Ureter (tissue), 1 donor: ENCODE results near the gene MIA2. TPM values are rescaled to one million over a fixed set of nuclear protein-coding genes. Genes with fewer than 3 reads are reported as not detected.

Experiments used
- DNase-seq: peaks from one replicate; pipeline ENCODE4 v3.0.0-alpha.2; 2020; ENCODE audit warnings: low spot score
- total RNA-seq: library from RNA; stranded (reverse); gene quantifications from one replicate; pipeline ENCODE4 v1.2.4, GENCODE V29; 2023
- donor health status: DM: yes; HTN: yes; CAD: no.

Gene MIA2
- total RNA-seq, 1 donor from 2014 or later, result 29.5 TPM

DNA sequence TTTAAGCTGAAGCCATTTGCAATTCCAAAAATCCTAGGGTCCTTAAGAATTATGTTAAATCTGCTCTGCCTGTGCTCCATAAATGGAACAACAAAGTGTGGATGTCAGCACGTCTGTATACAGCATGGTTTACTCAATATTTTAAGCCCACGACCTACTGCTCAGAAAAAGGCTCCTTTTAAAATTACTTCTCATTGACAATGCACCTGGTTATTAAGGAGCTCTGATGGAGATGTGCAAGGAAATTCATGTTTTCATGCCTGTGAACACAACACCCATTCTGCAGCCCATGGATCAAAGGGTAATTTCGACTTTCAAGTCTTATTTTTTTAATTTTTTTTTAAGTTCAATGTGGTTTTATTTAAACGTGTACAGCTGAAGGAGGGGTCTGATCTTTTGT lies 150.5 kb downstream of the MIA2 start:
- no peak for DNase-seq

DNA sequence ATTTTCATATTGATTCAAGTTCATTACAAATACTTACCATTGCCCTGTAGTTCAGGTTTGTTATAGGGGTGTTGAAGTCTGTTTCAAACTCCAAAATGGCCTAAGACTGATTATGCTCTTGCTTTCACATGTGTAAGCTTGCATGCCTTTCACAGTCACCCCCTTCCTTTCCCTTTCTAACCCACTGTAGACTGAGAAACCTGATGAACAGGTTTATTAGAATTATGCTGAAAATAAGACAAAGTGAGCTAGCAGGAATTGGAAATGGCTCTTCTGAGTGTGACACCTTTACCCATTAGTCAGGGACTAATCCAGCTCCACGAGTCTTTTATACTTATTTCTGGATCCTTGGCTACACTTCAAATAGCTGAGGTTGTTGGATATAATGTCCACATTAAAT lies 159.6 kb downstream of the MIA2 start:
- DNase-seq, result no peak

DNA sequence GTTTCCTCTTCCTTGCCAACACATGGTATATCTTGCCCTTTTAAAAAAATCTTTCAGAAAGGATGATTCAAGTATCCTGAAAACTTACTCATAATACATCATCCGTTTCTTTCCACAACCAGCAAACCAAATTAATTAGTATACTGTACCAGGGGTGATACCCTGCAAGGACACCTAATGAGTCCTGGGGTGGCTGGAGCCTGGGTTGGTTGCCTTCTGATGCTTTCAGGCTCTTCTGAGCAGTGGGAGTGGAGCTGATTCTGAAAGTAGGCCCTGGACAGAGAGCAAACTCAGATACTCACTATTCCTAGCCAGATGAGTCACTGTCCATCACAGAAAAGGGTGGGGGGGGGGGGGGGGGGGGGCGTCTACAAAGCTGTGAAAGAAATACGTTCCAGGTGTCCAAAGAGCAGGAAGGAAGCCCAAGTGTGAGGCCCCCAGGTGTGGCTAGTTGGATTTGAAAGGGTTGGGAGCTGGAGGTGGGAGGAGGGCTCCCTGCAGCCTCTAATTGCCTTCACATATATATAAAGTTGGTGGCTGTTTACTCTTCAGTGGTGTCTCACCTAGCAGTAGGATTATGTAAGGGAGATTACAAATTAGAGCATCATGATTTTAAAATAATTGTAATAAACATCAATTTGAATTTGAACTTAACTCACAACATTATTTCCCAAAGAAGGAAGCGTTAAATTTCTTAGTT lies 162.0 kb downstream of the MIA2 start:
- DNase-seq, result no peak

DNA sequence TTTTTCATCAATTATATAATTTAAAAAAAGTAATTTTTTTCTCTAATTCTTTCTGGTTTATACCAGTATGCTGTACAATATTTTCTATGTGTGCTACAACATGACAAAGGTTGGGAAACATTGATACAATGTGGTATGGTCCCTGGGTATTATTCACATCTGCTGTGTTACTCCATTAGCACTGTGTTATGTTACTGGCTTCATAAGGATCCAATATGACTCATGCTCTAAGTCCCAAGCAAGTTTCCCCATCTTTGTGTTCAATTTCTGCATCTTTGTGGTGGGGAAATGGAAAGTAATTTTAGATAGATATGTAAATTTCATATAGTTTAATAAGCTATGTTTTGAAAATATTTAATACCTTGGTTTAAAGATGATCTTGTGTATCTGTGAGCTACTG lies 162.7 kb downstream of the MIA2 start:
- DNase-seq, result no peak

DNA sequence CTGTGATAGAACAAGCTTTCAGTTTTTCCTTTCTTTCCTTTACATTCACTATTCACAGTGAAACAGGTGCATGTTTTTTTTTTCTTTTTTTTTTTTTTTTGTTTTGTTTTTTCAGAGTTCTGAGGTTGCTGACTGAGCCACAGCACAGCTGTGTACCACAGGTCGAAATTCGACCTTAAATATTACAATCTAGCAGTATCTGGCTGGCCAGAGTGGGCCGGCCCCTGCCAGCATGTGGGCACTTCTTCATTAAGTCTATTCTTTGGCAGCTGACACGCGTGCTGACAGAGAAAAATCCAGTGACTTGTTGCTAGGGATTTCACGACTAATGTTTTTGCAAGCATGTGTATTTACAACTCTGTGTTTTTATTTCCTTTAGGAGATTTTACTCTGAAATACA lies 164.7 kb downstream of the MIA2 start:
- DNase-seq, result no peak

DNA sequence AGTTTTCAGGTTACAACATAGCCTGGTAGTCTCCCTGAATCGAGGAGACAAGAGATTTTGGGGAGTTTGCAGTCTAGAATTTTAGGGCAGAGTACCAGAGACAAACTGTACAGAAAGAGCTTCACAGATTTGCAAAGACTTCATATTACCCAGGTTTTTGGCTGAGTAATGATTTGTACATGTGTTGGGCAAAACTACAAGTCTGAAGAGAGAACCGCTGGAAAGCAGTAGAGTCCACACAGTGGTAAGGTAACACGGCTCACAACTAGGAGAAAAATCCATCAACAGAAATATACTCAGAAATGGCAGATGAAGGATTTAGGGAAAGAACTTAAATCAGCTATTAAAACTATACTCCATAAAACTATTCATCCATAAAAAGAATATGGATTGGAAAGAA lies 172.8 kb downstream of the MIA2 start:
- DNase-seq, result no peak

DNA sequence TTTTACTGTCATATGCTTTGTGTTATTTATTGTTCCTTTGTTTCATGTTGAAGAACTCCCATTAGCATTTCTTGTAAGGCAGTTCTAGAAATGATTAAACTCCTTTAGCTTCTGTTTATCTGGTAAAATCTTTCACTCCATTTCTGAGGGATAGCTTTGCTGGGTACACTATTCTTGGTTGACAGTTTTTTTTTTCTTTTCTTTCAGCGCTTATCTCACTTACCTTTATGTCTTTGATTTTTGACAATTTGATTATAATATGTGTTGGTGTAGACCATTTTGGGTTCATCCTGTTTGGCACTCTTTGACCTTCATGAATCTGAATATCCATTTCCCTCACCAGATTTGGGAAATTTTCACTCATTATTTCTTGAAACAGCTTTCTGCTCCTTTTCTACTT lies 182.4 kb downstream of the MIA2 start:
- DNase-seq, result no peak

DNA sequence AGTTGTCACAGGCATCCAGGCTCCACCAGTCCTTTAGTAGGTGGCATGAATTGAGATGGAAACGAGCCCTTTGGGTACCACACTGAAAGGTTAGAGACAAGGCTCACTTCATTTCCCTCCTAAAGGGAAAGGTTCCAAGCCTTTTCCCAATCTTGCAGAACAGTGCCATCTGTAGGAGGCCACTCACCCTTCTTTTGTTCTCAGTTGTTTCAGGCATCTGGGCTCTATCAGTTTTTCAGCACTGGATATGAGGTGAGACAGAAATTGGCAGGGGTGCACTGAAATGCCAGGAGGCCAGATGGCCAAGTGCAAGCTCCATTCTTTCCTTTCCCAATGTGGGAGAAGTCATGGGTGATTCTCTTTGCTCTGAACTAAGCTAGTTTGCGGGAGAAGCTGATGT lies 183.3 kb downstream of the MIA2 start:
- no peak for DNase-seq

DNA sequence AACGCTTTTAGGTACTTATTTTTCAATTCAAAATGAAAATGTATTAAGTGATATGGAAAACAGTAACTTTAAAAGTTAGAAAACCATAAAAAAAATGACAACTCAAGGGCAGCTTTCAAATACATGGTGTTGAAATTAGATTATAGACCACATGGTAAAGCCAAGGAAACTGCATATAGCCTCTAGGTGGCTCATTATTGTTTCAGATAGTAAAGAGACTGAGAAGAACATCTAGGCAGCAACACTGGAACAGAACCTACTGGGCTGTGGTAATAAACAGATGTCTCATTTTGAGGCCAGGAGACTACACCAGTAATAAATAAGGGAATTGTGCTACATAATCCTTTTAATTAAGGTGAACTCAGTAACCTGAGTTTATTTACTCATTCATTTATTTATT lies 185.6 kb downstream of the MIA2 start:
- no peak for DNase-seq

DNA sequence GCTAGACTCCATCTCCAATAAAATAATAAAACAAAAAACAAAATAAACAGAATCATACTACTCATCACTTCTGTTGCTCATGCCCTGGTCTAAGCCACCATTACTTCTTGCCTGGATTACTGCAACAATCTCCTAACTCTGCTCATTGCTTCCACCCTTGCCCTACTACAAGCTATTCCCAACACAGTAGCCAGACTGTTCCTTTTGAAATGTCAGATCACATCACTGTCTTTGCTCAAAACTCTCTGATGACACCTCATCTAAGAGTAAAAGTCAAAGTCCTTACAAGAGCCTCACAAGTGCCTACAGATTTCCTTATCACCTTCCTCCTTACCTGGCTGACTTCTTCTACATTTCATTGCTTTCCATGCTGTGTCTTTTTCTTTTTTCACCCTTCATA lies 188.5 kb downstream of the MIA2 start:
- no peak for DNase-seq

DNA sequence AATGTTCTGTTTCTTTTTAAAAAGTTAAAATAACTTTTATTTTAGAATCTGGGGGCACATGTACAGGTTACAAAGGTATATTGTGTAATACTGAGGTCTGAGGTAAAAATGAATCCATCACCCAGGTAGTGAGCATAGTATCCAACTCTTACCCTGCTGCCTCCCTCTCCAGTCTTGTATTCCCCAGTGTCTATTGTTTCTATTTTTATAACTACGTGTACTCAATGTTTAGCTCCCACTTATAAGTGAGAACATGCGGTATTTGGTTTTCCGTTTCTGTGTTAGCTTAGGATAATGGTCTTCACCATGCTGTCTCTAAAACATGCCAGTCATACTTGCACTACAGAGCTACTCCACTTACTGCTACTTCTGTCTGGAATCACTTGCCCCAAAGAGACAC lies 190.1 kb downstream of the MIA2 start:
- DNase-seq, result no peak

DNA sequence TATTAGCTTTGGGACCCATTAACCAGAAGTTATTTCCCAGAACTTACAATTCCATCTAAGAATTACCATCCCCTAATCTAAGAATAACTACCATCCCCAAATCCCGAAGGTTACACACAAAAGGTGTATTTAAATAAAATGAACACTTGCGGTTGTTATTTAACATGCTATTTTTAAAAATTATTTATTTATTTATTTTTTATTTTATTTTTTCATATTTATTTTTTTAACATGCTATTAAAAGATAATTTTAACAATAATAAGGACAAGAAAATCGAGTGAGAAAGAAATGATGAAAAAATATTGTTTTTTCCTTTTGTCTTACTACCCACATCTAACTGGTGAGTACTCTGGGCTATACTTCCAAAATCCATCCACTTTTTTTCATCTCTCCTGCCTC lies 192.2 kb downstream of the MIA2 start:
- DNase-seq, result no peak

DNA sequence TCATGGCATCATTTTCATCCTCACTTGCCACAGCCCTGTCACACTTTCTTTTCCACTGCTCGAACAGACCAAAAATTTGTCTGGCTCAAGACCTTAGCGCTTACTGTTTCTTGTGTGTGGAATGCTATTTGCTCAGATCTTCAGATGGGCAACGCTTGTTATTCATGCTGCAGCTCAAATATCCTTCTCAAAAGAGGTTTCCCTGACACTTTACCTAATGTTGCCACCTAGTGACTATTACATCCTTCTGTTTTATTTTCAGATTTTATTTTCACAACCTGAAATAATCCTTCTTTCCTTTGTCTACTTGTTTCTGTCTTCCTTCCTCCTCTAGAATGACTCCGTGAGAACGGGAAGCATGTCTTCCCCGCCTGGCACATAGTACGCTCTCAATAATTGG lies 192.9 kb downstream of the MIA2 start:
- DNase-seq, result no peak

DNA sequence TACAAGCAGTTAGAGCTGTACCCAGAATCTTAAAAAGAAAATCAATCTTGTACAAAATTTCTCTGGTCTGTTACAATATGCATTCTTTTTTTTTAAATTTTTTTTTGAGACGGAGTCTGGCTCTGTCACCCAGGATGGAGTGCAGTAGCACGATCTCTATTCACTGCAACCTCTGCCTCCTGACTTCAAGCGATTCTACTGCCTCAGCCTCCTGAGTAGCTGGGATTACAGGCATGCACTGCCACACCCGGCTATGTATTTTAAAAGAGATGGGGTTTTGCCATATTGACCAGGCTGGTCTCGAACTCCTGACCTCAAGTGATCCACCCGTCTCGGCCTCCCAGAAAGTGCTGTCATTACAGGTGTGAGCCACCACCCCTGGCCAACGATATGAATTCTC lies 194.4 kb downstream of the MIA2 start:
- DNase-seq, result no peak

DNA sequence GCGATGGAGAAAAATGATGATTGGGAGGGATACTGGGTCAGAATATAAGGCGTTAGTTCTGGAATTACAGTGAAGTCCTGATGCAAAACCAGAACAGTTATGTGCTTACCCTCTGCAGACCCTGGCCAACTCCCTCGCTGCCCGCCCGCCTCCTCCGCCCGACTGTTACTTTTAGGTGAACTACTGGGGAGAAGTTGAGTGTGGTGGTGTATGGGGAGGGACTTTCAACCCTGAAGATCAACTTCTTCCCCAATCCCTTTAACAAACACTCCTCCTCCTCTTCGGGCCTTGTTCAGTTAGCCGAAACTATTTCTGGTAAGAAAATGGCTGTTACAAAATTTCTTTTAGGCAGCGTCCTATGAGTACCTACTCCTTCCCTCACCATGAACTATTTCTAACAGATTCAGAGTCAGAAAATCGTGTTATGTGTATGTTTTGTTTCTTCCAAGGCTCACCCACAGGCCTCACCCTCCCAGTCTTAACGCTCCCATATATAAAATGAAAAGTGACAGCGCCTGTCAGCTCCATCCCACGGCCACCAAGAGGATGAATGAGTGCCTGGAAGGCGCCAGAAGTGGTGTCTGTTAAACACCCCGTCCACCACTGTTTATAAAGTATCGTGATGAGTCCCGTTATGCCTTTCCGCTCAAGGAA lies 197.2 kb downstream of the MIA2 start:
- DNase-seq, result no peak

DNA sequence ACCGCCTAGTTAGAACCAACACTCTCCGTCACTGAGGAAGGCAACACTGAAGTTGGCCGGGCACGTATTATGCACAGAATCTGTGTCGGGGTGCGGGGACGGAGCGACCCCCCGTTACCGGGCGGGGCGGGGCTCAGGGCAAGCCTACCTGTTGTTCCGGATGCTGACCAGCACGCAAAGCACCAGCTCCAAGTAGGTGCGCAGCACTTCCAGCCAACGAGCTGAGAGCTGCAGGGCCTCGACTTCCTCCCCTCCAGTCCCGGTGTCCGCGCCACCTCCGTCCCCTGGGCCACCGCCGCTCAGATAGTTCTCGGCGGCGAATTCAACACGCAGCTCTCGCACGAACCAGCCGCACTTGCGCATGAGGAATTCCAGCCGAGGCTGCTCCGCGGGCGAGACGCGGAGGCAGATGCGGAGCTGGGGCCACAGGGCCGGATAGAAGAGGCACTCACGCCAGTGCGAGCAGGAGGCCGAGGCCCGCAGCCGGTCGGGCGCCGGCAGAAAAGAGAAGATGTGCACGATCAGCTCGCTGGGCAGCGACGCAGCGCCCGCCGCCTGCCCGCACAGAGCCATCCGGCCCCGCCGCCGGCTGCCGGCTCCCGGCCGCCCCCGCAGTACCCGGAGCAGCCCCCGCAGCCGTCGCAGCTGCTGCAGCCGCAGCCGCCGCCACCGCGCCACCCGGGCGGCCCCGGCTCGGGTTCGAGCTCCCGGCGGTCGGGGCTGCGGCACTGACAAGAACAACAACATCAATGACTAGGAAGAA lies 197.9 kb downstream of the MIA2 start:
- DNase-seq, result peak; percentile 54

DNA sequence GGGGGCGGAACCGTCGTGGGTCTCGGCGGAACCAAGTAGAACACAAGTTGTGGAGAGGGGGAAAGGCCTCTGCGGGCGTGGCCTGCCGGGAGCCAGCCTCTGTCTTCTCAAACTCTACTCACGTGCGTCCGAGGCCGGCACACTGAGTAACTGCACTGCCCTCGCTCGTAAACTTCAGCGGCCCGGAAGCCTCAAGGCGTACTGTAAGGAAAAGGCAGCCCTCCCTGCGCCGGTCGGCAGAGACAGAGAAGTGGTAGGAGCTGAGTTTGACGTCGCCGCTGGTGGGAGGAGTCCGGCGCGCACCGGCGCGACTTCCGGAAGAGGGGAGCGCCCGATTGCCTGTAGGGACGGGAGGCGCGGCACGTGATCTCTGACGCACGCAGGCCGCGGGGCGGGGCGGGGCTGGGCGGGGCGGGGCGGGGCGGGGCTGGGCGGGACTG lies 198.5 kb downstream of the MIA2 start, which contains the start of gene FBXO33:
Gene FBXO33 (minus strand): TSS at position 255 of the 440 bp plus-strand sequence. CDS start 271 bp downstream, outside the sequence.
- peak; percentile 98 for DNase-seq

DNA sequence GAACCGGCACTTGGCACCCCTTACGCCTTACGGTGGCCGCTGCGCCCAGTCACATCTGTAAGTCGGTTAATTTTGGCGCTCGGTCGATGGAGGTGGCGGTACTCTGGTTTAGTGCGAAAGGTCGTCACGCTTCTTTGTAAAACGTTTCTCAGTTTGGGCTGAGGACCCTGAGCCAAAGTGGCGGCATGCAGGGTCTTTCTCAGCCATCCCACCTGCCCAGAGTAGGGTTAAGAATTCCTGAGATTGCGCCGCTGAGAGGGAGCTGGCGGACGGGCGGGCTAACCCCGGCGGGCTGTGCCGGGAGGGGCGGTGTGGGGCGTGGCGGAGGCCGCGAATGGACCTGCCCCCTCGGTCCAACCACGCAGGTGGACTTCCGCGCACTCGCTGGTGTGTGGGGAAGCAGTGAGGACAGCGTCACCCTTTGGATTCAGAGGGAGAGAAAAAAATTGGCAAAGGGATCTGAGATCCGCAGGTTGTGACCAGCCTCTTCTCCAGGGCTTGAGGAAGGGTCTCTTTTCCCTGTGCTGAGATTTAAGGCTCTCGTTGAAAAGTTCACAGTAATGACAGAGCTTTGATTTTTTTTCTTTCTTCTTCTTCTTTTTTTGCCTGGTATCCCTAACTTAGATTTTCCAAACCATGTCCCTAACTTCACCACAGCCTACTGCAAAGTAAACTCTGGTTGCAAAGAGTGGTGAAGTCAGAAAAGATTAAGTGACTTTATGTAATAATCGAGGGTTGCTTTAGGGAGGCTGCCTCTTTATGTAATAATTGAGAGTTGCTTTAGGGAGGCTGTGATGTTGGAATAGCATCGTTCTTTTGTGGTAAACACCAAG lies 199.1 kb downstream of the MIA2 start:
- peak; percentile 93 for DNase-seq

DNA sequence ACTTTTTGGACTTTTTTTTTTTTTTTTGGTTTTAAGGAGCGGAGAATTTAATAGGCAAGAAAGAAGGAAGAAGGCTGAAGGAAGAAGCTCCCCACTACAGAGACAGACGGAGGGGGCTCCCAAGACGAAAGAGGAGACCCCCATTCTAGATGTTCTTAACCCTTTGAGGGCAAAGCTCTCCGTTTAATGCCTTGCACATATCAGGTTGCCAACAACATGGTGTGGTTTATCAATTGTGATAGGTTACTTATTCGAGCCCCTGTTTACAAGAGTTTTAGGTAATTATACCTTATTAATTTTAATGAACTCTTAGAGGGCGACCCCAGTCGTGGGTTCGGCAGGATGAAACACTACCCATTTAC lies 199.7 kb downstream of the MIA2 start:
- no peak for DNase-seq

DNA sequence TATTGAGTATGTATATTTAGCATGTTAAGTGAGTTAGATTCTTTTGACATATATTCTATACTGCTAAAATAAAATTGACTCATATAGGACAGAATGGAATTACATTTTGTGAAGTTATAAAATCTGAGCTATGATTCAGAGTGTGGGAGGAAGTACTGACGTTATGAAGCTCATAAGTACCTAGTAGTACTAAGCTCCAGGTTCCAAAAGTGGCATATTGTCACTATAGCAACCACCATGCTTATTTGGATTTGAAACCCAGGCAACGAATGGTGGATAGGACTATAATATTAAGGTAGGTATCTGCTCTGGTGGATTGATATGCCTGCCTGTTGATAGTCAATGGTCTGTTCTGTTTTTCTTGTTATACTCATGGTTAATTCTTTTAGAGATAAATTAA lies 200.7 kb downstream of the MIA2 start:
- DNase-seq, result no peak

DNA sequence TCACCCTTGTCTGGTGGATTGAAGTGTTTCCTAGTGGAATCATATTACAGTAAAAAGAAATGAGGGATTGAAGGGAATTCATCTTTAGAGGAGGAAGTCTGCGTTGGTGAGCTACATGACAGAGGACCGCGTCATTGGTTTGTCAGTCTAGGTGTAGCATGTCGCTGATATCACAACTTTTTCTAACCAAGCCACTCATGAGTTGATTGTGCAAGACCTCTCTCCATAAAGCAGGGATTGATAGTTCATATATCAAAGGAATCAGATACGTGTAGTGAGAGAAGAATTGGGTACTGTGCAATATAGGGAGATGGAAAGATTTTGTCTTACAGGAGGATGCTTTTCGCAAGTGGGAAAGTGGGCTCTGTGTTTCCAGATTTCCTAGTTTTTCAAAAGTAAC lies 201.5 kb downstream of the MIA2 start:
- no peak for DNase-seq
